IPS-18c (cell line): ENCODE data around the gene PPBP.
A peak's percentile ranks its signal among the peaks of the same experiment; 100 is the strongest.

Experiments used
- H3K4me3 ChIP-seq: 2 replicates; pipeline ENCODE4 v1.7.0; 2013; ENCODE audit warnings: low read depth, mild to moderate bottlenecking, low read length, moderate library complexity; ENCODE audit not compliant: insufficient read depth
- H3K9me3 ChIP-seq: one replicate; pipeline ENCODE4 v1.6.1; 2013; ENCODE audit warnings: mild to moderate bottlenecking, low read length, moderate library complexity; ENCODE audit not compliant: control insufficient read depth, insufficient read depth

PPBP gene

GRCh38 chr4:73988061-73988460 is at the start of gene PPBP:
Gene PPBP, minus strand, starts transcription at chr4:73988190. Its CDS starts 87 bp downstream, at chr4:73988103.
- no peaks in the 10 kb centered on the region for H3K9me3 ChIP-seq

GRCh38 chr4:74037076-74037955 is 49.3 kb upstream of the PPBP start:
- Histone ChIP-seq H3K4me3 (peak overlapping the region; percentile 55; the same call in 1 of the 2 replicates), H3K9me3 (no peaks in the 10 kb centered on the region)

More at GRCh38 chr4:73988061-73988460, at the start of gene PPBP:
- H3K4me3 ChIP-seq = no peak within 1 kb of the TSS

DNA sequence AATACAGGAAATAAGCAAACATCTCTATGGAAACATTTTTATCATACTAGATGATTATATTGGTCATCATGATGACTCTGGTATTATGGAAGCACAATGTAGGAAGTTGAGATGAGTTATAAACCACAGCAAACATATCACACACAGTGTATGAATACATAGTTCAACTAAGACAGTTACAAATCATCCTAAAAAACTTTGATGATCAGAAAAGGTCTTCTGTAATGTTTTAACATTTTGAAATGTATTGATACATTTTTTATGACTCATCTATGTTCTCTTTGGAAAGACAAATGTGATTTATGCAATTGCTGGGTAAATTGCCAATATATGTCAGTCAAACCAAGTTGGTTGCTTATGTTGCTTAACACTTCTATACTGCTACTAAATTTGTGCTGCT is 45.7 kb upstream of the PPBP start:
- Histone ChIP-seq H3K9me3 (no peaks in the 10 kb centered on the region), H3K4me3 (no peak overlapping the region)

GRCh38 chr4:74032064-74032463 is 44.1 kb upstream of the PPBP start:
- Histone ChIP-seq H3K4me3 (no peak overlapping the region), H3K9me3 (no peaks in the 10 kb centered on the region)

DNA sequence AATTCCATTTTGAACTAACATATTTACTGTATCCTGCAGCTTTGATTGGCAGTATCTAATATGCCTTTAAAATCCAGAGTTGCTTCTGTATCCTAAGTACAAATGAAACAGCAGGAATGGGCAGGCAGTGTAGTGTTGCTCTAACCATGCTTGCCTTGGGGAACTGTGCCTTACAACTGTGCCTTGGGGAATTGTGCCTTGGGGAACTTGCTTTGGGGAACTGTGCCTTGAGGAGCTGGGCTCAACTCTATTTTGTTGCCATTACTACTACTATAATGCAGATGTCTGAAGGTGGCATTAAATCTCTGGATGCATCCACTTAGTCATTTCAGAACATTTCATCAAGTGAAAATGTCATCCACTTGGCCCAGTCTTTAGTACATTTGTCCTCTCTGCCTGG is 43.6 kb upstream of the PPBP start:
- H3K4me3 ChIP-seq = no peak overlapping the region
- H3K9me3 ChIP-seq = no peaks in the 10 kb centered on the region

- H3K9me3 ChIP-seq = no peaks in the 10 kb centered on the region
Measured at GRCh38 chr4:74030285-74030684, 42.3 kb upstream of the PPBP start.

DNA sequence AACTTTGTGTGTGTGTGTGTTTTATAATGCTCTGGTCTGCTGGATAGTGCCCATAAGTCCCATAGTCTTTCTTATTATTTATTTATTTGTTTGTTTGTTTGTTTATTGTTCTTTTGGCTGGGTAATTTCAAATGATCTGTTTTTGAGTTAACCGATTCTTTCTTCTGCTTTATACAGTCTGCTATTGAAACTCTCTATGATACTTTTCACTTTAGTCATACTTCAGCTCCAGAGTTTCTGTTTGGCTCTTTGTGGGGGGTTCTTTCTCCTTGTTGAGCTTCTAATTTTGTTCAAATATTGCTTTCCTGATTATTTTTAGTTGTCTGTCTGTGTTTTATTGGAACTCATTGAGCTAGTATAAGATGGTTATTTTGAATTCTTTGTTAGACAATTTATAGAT is 40.5 kb upstream of the PPBP start:
- H3K4me3 ChIP-seq = no peak overlapping the region
- H3K9me3 ChIP-seq = no peaks in the 10 kb centered on the region

More at GRCh38 chr4:74030285-74030684, 42.3 kb upstream of the PPBP start:
- H3K4me3 ChIP-seq = no peak overlapping the region

GRCh38 chr4:74023709-74024108 is 35.7 kb upstream of the PPBP start:
- no peaks in the 10 kb centered on the region for H3K9me3 ChIP-seq

GRCh38 chr4:74021601-74022000 is 33.6 kb upstream of the PPBP start:
- H3K9me3 ChIP-seq = no peaks in the 10 kb centered on the region
- H3K4me3 ChIP-seq = no peak overlapping the region

More at GRCh38 chr4:74023709-74024108, 35.7 kb upstream of the PPBP start:
- no peak overlapping the region for H3K4me3 ChIP-seq

DNA sequence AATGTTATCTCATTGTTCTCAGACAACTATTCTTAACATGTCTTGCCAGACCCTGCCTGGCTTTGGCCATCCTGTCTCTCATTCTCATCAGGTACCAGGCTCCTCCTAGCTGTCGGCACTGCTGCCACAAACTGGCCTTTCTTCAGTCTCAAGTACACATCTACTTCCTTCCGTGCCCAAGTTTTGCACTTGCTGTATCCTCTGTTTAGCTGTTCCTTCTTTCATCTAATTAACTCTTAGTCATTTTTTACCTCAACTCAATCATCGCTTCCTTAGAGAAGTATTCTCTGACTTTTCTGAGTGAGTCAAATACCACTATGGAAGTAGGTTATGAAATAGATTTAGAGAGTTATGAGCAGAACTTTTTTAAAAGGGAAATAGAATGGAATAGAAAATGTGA is 30.8 kb upstream of the PPBP start:
- H3K9me3 ChIP-seq = no peaks in the 10 kb centered on the region

DNA sequence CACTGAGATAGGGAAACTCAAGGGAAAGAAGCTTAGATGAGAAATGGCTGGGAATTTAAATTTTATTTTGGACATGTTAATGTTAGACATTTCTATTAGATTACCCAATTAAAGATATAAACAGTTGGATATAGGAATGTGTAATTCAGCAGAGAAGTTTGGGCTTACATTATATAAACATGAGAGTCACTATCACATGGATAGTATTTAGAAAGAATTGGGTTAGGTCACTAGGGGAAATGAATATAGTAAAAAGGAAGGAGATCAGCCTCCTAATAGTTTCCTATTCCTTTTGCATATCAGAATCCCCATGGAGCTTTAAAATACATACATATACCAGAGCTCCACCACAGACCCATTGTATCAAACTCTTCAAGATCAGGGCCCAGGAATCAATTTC is 30.1 kb upstream of the PPBP start:
- Histone ChIP-seq H3K9me3 (no peaks in the 10 kb centered on the region), H3K4me3 (no peak overlapping the region)

More for the DNA sequence above, 30.8 kb upstream of the PPBP start:
- no peak overlapping the region for H3K4me3 ChIP-seq

GRCh38 chr4:74016068-74016467 is 28.1 kb upstream of the PPBP start:
- Histone ChIP-seq H3K9me3 (no peaks in the 10 kb centered on the region), H3K4me3 (no peak overlapping the region)

DNA sequence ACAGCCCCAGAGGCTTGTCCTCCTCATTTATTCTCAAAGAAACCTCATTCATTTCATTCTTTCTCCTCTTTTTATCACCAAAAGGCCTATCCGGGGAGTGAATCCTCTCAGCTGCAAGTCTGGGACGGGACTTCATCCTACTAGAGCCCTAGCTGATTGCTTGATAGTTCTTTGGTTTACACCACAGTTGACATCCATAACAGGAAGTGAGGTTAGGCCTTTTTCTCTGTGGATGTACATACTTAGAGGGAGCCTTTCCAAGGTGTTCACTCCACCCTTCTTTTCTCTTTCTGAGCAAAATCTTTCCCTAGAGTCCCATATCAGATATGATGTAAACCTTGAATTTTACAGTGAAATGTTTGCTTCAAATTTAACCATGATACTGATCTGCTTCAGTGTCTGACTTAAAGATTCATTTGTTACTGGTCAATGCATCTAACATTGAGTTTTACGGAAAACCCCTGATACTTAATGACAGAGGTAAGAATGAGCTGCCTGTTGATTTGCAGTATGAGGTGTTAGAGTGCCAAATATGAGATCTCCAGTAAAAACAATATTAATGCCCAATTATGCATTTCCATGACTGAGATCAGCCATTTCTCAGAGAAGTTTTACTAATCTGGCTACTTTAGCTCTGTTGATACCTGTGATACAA is 27.3 kb upstream of the PPBP start:
- Histone ChIP-seq H3K9me3 (no peaks in the 10 kb centered on the region), H3K4me3 (no peak overlapping the region)

DNA sequence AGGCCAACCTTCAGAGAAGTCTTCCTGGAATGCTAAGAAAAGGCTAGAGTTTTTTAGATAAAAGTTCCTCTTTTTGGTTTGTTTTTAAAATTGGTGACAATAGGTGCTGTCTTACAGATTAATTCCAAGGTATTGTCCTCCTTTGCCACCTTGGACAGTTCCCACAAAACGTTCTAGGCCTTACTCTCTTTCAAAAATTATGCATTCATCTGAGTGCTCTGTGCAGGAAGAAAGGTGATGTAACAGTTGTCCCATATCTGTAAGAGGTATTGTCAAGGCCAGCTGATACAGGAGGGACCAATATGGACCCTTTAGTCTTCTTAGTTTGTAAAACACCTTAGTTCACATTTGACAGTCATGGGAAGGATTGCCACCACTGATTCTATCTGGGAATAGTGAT is 26.3 kb upstream of the PPBP start:
- no peaks in the 10 kb centered on the region for H3K9me3 ChIP-seq
- H3K4me3 ChIP-seq = no peak overlapping the region

DNA sequence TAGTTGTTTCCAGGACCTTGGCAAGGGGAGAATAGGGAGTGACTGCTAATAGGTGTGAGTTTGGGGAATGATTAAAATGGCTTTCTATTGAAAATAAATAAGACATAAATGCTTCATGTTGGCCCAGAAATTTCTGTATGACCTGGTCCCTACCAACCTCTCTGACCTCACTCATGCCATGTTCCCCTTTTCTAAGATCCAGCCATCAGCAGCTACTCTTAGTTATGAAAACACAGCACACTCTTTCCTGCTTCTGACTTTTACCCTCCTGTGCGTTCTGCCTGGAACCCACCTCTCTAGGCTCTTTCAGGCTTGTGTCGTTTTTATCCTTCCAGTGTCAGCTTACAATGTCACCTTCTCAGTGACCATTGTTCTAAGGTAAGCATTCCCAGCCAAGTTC is 25.3 kb upstream of the PPBP start:
- Histone ChIP-seq H3K9me3 (no peaks in the 10 kb centered on the region), H3K4me3 (no peak overlapping the region)

- no peak overlapping the region for H3K4me3 ChIP-seq
- H3K9me3 ChIP-seq = no peaks in the 10 kb centered on the region
Measured at GRCh38 chr4:74012130-74012529, 24.1 kb upstream of the PPBP start.

GRCh38 chr4:74009307-74009706 is 21.3 kb upstream of the PPBP start:
- Histone ChIP-seq H3K4me3 (no peak overlapping the region), H3K9me3 (no peaks in the 10 kb centered on the region)

- Histone ChIP-seq H3K9me3 (no peaks in the 10 kb centered on the region), H3K4me3 (no peak overlapping the region)
Measured at GRCh38 chr4:74006009-74006476, 18.1 kb upstream of the PPBP start.
